ENCODE measurements around the gene NHEJ1.
"Not testable (repeated sequence)": the region's sequence is repeated elsewhere in the genome, so short reads cannot be mapped to it uniquely, and the experiment has no call there.

NHEJ1 gene

GRCh38 chr2:219160186-219161017 is at the start of gene NHEJ1:
Gene NHEJ1, minus strand, starts transcription at chr2:219160815. Its CDS starts 2,453 bp downstream, at chr2:219158362.
- peak; percentile 89 for DNase-seq

GRCh38 chr2:219209236-219210195 is 48.9 kb upstream of the NHEJ1 start:
- no peak for DNase-seq

GRCh38 chr2:219207884-219208740 is 47.5 kb upstream of the NHEJ1 start:
- no peak for DNase-seq

GRCh38 chr2:219207134-219207883 is 46.7 kb upstream of the NHEJ1 start:
- no peak for DNase-seq

GRCh38 chr2:219206328-219207133 is 45.9 kb upstream of the NHEJ1 start, which contains the start of gene ZFAND2B:
Gene ZFAND2B, plus strand, starts transcription at chr2:219206782. Its CDS starts 206 bp downstream, at chr2:219206988.
- DNase-seq = peak; percentile 92

- DNase-seq = no peak
These were observed 45.3 kb upstream of the NHEJ1 start for GRCh38 chr2:219205981-219206327.

GRCh38 chr2:219205165-219205538 is 44.5 kb upstream of the NHEJ1 start:
- DNase-seq = no peak

GRCh38 chr2:219204425-219205164 is 44.0 kb upstream of the NHEJ1 start:
- DNase-seq = no peak

GRCh38 chr2:219201331-219201730 is 40.7 kb upstream of the NHEJ1 start:
- DNase-seq = not testable (repeated sequence)

GRCh38 chr2:219200502-219201326 is 40.1 kb upstream of the NHEJ1 start:
- DNase-seq = not testable (repeated sequence)

GRCh38 chr2:219199470-219200211 is 39.0 kb upstream of the NHEJ1 start:
- no peak for DNase-seq

- no peak for DNase-seq
These were observed 38.4 kb upstream of the NHEJ1 start for GRCh38 chr2:219198974-219199373.

- DNase-seq = no peak
These were observed 36.8 kb upstream of the NHEJ1 start for GRCh38 chr2:219197388-219197787.

- no peak for DNase-seq
These were observed 26.3 kb upstream of the NHEJ1 start for GRCh38 chr2:219186754-219187456.

- no peak for DNase-seq
These were observed 23.5 kb upstream of the NHEJ1 start for GRCh38 chr2:219184121-219184520.

- no peak for DNase-seq
These were observed 22.6 kb upstream of the NHEJ1 start for GRCh38 chr2:219183151-219183772.
